RCC 7860 (cell line): ENCODE results near the gene CMSS1.
A peak's percentile ranks its signal among the peaks of the same experiment; 100 is the strongest.

Experiments
- DNase-seq: peaks from one replicate; pipeline ENCODE4 v3.0.0-alpha.2; 2015; ENCODE audit warnings: low spot score
- FAIRE-seq: peaks from 2 replicates; lab custom pipeline; 2012; peaks lifted over from hg19 to GRCh38; lab: Jason Lieb, UNC

CMSS1 gene

GRCh38 chr3:99873269-99874102, 55.8 kb downstream of the CMSS1 start:
- FAIRE-seq: peak; percentile 79
- DNase-seq: peak; percentile 12

- no peak for DNase-seq
Measured at GRCh38 chr3:99874237-99875002, 56.8 kb downstream of the CMSS1 start.

DNA sequence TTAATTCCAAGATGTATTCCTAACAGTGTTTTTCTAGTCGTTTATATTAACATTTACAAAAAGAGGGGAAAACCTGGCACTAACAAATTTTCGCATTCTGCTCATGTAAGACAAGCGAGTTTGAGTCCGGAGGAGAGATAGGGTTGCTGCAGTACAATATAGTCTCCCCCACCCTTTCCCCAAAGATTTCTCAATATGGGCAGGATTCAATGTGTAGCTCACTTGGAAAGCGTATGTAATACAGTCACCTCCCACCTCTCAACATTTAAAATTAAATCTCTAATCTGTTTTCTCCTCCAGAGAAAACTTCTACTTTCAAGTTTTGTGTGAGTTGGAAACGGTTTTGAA, 57.9 kb downstream of the CMSS1 start:
- DNase-seq: peak; percentile 37
- FAIRE-seq: no peak

More at GRCh38 chr3:99874237-99875002, 56.8 kb downstream of the CMSS1 start:
- FAIRE-seq: no peak

DNA sequence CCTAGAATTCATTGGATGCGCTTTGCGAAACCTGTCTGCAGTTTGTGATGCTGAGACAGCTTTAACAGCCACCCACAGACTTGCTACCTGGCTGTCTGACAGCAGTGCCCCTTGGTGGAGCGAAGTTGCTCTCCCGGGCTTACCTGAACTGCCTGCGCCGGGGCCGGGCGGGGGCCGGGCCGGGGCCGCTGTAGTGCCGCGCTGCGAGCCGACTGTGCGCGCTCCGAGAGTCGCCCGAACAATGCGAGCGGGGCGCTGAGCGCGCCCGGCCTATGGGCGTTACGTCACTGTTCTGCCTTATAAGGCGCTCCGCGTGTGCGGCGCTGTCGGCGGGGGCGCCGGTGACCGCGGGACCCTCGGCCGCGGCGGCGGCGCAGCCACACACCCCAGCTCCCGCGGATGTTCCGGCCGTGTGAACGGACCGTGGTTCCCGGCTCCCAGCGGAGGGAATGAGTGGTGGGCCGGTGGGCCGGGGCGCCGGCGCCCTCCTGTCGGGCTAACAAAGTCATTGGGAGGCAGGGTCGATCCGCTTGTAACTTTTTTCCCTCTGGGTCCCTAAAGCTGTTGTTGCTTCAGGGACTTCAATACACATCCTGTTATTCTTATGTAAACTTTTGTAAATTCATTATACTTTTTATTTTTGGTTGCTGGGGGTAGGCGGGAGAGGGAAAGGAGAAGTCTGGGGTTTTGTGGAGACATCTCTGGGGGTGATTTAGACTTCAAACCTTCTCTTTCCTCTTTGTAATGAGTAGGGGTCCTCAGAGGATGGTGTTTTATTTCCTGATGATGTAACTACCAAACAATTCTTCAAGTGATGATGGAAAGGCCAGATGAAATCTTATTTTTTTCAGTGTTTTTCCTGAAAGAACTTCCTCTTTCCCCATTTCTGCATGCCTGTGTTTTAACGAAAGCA, 58.5 kb downstream of the CMSS1 start:
- FAIRE-seq: no peak
- DNase-seq: peak; percentile 53

GRCh38 chr3:99877031-99877579, 59.4 kb downstream of the CMSS1 start:
- DNase-seq (no peak), FAIRE-seq (peak; percentile 23)

- DNase-seq: peak; percentile 86
- peak; percentile 92 for FAIRE-seq
Measured at GRCh38 chr3:99878005-99878404, 60.3 kb downstream of the CMSS1 start.

DNA sequence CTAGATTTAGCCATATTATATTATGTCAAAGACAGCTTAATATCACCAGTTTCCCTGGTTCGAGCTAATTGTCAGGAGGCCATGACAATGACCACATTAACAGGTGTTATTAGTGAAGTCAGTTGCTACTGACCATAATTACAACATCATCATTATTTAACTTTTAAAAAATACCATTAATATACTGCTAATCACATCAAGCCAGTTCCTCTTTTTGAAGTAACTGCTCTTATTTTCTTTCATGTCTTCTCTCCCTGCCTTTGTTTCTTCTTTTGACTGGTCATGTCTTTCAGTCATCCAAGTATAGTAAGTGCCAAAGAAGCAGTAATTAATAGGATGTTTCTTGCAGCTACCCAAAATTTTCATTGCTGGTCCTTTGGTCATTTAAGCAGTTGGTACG, 61.6 kb downstream of the CMSS1 start:
- FAIRE-seq (no peak), DNase-seq (no peak)

- FAIRE-seq (no peak), DNase-seq (no peak)
Measured at GRCh38 chr3:99881121-99881524, 63.5 kb downstream of the CMSS1 start.

- FAIRE-seq (no peak), DNase-seq (no peak)
Measured at GRCh38 chr3:99882436-99883137, 64.9 kb downstream of the CMSS1 start.

- no peak for DNase-seq
- no peak for FAIRE-seq
Measured at GRCh38 chr3:99883138-99883461, 65.4 kb downstream of the CMSS1 start.

- no peak for FAIRE-seq
- DNase-seq: no peak
Measured at GRCh38 chr3:99883693-99884092, 66.0 kb downstream of the CMSS1 start.

GRCh38 chr3:99884484-99884883, 66.8 kb downstream of the CMSS1 start:
- FAIRE-seq (no peak), DNase-seq (no peak)

- FAIRE-seq: no peak
- DNase-seq: no peak
Measured at GRCh38 chr3:99885085-99885484, 67.4 kb downstream of the CMSS1 start.

- FAIRE-seq (no peak), DNase-seq (no peak)
Measured at GRCh38 chr3:99885851-99886250, 68.2 kb downstream of the CMSS1 start.

- no peak for DNase-seq
- FAIRE-seq: no peak
Measured at GRCh38 chr3:99891610-99892285, 74.1 kb downstream of the CMSS1 start.

DNA sequence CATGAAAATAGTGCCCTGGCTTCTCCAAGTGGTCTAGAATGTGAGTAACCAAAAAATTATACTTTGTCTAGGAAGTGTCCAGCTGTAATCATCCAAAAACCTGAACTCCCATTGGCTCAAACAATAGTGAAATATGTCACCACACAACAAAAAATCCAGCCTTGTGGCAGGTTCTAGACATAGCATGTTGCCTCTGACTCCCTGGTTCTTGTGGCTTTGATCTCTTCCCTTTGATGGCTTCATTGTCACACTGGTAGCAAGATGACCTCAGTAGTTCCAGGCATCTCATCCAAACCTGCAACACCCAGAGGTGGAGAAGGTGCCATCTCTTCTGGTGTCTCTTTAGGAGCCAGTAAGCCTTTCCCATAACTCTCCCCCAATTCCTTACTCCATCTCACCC, 74.7 kb downstream of the CMSS1 start:
- DNase-seq: no peak
- no peak for FAIRE-seq

DNA sequence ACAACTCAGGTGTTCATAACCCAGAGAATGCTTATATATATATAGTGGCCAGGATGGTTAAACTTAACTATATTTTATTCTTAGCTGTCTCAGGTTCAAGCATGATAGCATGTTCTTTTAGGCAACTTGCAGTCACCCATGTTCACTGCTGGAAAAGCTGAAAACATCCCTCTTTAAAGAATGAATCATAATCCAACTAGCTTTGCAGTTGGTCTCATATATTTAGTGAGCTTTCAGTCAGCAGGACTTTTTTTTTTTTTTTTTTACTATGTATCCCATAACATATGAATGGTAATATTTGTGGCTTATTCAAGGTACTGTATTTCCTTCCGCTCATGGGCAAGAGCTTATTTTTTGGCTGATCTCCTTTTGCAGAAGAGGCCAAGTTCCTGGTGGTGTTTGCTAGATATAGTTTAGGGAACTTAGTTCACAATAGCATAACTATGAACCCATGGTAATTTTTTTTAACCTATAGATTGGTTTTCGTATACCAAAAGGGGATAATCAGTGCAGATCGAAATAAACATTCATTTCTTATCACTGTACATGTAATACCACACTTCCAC, 77.6 kb downstream of the CMSS1 start:
- DNase-seq (no peak), FAIRE-seq (no peak)

DNA sequence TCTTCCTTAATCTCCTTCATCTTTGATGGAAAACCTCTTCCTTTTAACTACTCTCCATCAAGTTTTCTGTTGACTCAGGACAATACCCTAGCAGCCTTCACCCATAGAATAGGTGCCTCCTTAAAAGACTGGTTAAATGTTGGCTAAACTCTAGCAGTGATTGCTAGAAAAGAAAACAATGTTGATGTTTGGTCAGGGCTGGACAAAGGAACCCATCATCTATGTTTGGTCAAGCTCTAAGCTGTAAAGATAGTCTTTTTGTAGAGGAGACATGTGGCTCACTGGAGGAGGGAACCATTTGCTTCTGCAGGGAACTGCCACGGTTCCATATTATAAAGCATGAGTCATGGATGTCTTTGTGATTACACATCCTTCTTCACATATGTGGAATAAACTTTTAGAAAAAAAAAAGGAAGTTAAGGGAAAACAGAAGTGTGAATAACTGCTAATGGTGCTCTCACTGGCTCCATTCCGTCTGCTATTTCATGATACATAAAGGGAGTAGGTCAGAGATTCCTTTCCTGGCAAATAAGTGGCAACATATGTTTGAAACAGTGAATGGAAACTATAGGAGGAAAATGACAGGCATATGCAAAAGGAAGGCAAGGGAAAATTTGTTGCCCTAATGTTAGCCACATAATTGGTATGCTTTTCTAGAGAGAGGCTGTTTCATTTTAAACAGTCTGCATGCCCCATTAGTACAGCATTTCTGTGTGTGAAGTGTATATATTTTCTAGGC, 78.2 kb downstream of the CMSS1 start:
- peak; percentile 94 for FAIRE-seq
- DNase-seq: peak; percentile 91

DNA sequence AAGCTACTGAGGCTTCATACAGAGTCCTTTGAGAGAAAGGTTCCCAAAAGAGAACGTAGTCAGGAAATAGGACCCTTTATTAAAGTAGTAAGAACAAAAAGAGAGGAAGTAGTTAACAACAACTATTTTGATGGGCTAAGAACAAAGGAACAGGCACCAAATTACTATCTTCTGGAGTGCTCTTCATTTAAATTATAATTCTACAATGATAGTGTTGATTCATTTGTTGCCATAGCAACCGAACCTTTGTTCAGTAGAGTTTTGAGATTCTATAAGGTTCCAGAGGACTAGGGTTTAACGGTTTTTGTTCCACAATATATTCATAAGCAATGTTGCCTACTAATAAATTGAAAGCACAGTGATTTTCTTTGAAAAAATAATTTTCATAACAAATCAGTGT, 78.8 kb downstream of the CMSS1 start:
- no peak for DNase-seq
- FAIRE-seq: no peak
